Measurements from ENCODE around the gene C3orf70. TPM values are rescaled to one million over a fixed set of nuclear protein-coding genes. Genes with fewer than 3 reads are reported as not detected.

C3orf70 gene
- total and polyA plus RNA-seq, 3 donors from 2014 or later, result 11.9 to 33.5 (median 21.0) TPM

- H3K36me3 ChIP-seq (ENCODE audit: low read depth, missing control alignments), result no peaks in the 10 kb centered on the region
- intact Hi-C loops (cut with DNase I; ENCODE audit: low total_unique reads), result no loop called here
- 89 to 96% methylated on average over 4 of the region's 4 CpGs for WGBS, 2 donors
- H3K27ac ChIP-seq, result no peak overlapping the region
- no peak for DNase-seq
- no peaks in the 10 kb centered on the region for H3K4me1 ChIP-seq
- no peak for TF ChIP-seq POLR2A (IDR thresholded peaks at IDR 0.05)
- TF ChIP-seq CTCF (IDR thresholded peaks at IDR 0.05), result no peak
- H3K4me3 ChIP-seq, result no peak overlapping the region
- H3K27me3 ChIP-seq, result no peaks in the 10 kb centered on the region
- H3K9me3 ChIP-seq, result no peaks in the 10 kb centered on the region
Observed at GRCh38 chr3:185046603-185047002, 106.3 kb downstream of the C3orf70 start.

- Histone ChIP-seq H3K36me3 (ENCODE audit: low read depth, missing control alignments) (no peaks in the 10 kb centered on the region), H3K27me3 (no peaks in the 10 kb centered on the region), H3K4me1 (no peaks in the 10 kb centered on the region), H3K9me3 (no peaks in the 10 kb centered on the region), H3K27ac (no peak overlapping the region), H3K4me3 (no peak overlapping the region)
- intact Hi-C loops (cut with DNase I; ENCODE audit: low total_unique reads), result no loop called here
- TF ChIP-seq POLR2A (IDR thresholded peaks at IDR 0.05) (no peak), CTCF (IDR thresholded peaks at IDR 0.05) (no peak)
- 39% methylated on average over 1 of the region's 1 CpG for WGBS, 2 donors
- DNase-seq, result no peak
Observed at GRCh38 chr3:185046164-185046515, 106.7 kb downstream of the C3orf70 start.

GRCh38 chr3:185042312-185043050 lies 110.4 kb downstream of the C3orf70 start:
- H3K27ac ChIP-seq, result no peak overlapping the region
- 77 to 81% methylated on average over 7 of the region's 7 CpGs for WGBS, 2 donors
- no peaks in the 10 kb centered on the region for H3K4me1 ChIP-seq
- intact Hi-C loops (cut with DNase I; ENCODE audit: low total_unique reads), result no loop called here
- H3K9me3 ChIP-seq, result no peaks in the 10 kb centered on the region
- no peaks in the 10 kb centered on the region for H3K27me3 ChIP-seq
- no peak overlapping the region for H3K4me3 ChIP-seq
- TF ChIP-seq CTCF (IDR thresholded peaks at IDR 0.05) (no peak), POLR2A (IDR thresholded peaks at IDR 0.05) (no peak)
- no peak for DNase-seq
- H3K36me3 ChIP-seq (ENCODE audit: low read depth, missing control alignments), result no peaks in the 10 kb centered on the region

GRCh38 chr3:185041540-185041939 lies 111.3 kb downstream of the C3orf70 start:
- intact Hi-C loops (cut with DNase I; ENCODE audit: low total_unique reads), result no loop called here
- no peak for TF ChIP-seq CTCF (IDR thresholded peaks at IDR 0.05)
- no peak for TF ChIP-seq POLR2A (IDR thresholded peaks at IDR 0.05)
- no peak overlapping the region for H3K27ac ChIP-seq
- H3K4me3 ChIP-seq, result no peak overlapping the region
- no peaks in the 10 kb centered on the region for H3K27me3 ChIP-seq
- H3K9me3 ChIP-seq, result no peaks in the 10 kb centered on the region
- DNase-seq, result no peak
- H3K4me1 ChIP-seq, result no peaks in the 10 kb centered on the region
- no peaks in the 10 kb centered on the region for H3K36me3 ChIP-seq (ENCODE audit: low read depth, missing control alignments)
- 84 to 99% methylated on average over 4 of the region's 4 CpGs for WGBS, 2 donors

- Histone ChIP-seq H3K27me3 (no peaks in the 10 kb centered on the region), H3K4me3 (no peak overlapping the region), H3K9me3 (no peaks in the 10 kb centered on the region), H3K4me1 (no peaks in the 10 kb centered on the region), H3K27ac (no peak overlapping the region), H3K36me3 (ENCODE audit: low read depth, missing control alignments) (no peaks in the 10 kb centered on the region)
- TF ChIP-seq CTCF (IDR thresholded peaks at IDR 0.05) (no peak), POLR2A (IDR thresholded peaks at IDR 0.05) (no peak)
- 96 to 100% methylated on average over 1 of the region's 1 CpG for WGBS, 2 donors
- no peak for DNase-seq
- intact Hi-C loops (cut with DNase I; ENCODE audit: low total_unique reads), result no loop called here
Observed at GRCh38 chr3:185040425-185040824, 112.4 kb downstream of the C3orf70 start.
